WTC11 (cell line): ENCODE results near the gene PRKCB. TPM values are rescaled to one million over a fixed set of nuclear protein-coding genes. Genes with fewer than 3 reads are reported as not detected.

ENCODE experiments used
- ATAC-seq: fragments of 200-7000 bp; cut with Tn5 transposase; 2 replicates; pipeline ENCODE4 v1.10.0; 2021; ENCODE audit warnings: mild to moderate bottlenecking, moderate library complexity
- CTCF ChIA-PET: fragments of 300-600 bp; sonication (Branson Sonifier 250); formaldehyde crosslinking; loops from one replicate; lab custom pipeline; 2021; ENCODE audit warnings: antibody characterized with exemption; lab: Charles Lee
- POLR2A ChIA-PET: fragments of 350-600 bp; sonication (Branson Sonifier 250); formaldehyde crosslinking; loops from one replicate; lab custom pipeline; 2021; ENCODE audit warnings: antibody characterized with exemption; lab: Charles Lee
- DNase-seq: peaks from one replicate; pipeline ENCODE4 v3.0.0; 2021; ENCODE audit warnings: low spot score
- H3K27ac Mint-ChIP-seq: 2 replicates; pipeline ENCODE4 v1.8.0; 2021; ENCODE audit warnings: mixed read lengths
- H3K27me3 Mint-ChIP-seq: 2 replicates; pipeline ENCODE4 v1.8.0; 2021; ENCODE audit warnings: low read depth, mild to moderate bottlenecking, moderate library complexity, mixed read lengths
- H3K36me3 Mint-ChIP-seq: 2 replicates; pipeline ENCODE4 v1.8.0; 2021; ENCODE audit warnings: mixed read lengths
- H3K4me1 Mint-ChIP-seq: 2 replicates; pipeline ENCODE4 v1.8.0; 2022; ENCODE audit warnings: mixed read lengths
- H3K4me3 Mint-ChIP-seq: 2 replicates; pipeline ENCODE4 v1.8.0; 2021; ENCODE audit warnings: mild to moderate bottlenecking, moderate library complexity, mixed read lengths
- H3K9me3 Mint-ChIP-seq: 2 replicates; pipeline ENCODE4 v1.8.0; 2021; ENCODE audit warnings: mixed read lengths
- ATF2 ChIP-seq: sonication (generic); formaldehyde crosslinking; IDR thresholded peaks from 2 replicates; pipeline ENCODE4 v1.8.1; 2022; ENCODE audit warnings: low read depth, missing genetic modification reagents, borderline replicate concordance
- ATF3 ChIP-seq: sonication (generic); formaldehyde crosslinking; conservative IDR thresholded peaks from 2 replicates; pipeline ENCODE4 v1.8.1; 2022; ENCODE audit warnings: mild to moderate bottlenecking, missing genetic modification reagents
- E2F4 ChIP-seq: sonication (generic); formaldehyde crosslinking; IDR thresholded peaks from 2 replicates; pipeline ENCODE4 v1.8.1; 2022; ENCODE audit warnings: low read depth, mild to moderate bottlenecking, moderate library complexity, missing genetic modification reagents, borderline replicate concordance
- ESRRA ChIP-seq: sonication (generic); formaldehyde crosslinking; IDR thresholded peaks from 2 replicates; pipeline ENCODE4 v1.8.1; 2022; ENCODE audit warnings: mild to moderate bottlenecking, missing genetic modification reagents, borderline replicate concordance
- GABPB1 ChIP-seq: sonication (generic); formaldehyde crosslinking; IDR thresholded peaks from 2 replicates; pipeline ENCODE4 v1.8.1; 2023; ENCODE audit warnings: mild to moderate bottlenecking, missing genetic modification reagents
- NFATC4 ChIP-seq: fragments of 250-450 bp; sonication (Bioruptor Pico); IDR thresholded peaks from 2 replicates; pipeline ENCODE4 v1.9.0; 2021; ENCODE audit warnings: mild to moderate bottlenecking
- NFE2L1 ChIP-seq: sonication (generic); formaldehyde crosslinking; IDR thresholded peaks from 2 replicates; pipeline ENCODE4 v1.8.1; 2023; ENCODE audit warnings: missing genetic modification reagents
- PRRX2 ChIP-seq: fragments of 250-450 bp; sonication (Bioruptor Pico); IDR thresholded peaks from 2 replicates; pipeline ENCODE4 v1.8.0; 2021; ENCODE audit warnings: mild to moderate bottlenecking
- TEAD1 ChIP-seq: sonication (generic); formaldehyde crosslinking; IDR thresholded peaks from 2 replicates; pipeline ENCODE4 v1.8.0; 2022; ENCODE audit warnings: mild to moderate bottlenecking, missing genetic modification reagents
- ZBTB21 ChIP-seq: sonication (generic); formaldehyde crosslinking; IDR thresholded peaks from 2 replicates; pipeline ENCODE4 v1.8.1; 2023; ENCODE audit warnings: mild to moderate bottlenecking, missing genetic modification reagents, borderline replicate concordance
- ZBTB43 ChIP-seq: sonication (generic); formaldehyde crosslinking; IDR thresholded peaks from 2 replicates; pipeline ENCODE4 v1.8.1; 2023; ENCODE audit warnings: mild to moderate bottlenecking, missing genetic modification reagents
- ZMAT4 ChIP-seq: fragments of 250-450 bp; sonication (Bioruptor Pico); IDR thresholded peaks from 2 replicates; pipeline ENCODE4 v1.9.0; 2021; ENCODE audit warnings: mild to moderate bottlenecking
- ZNF138 ChIP-seq: sonication (generic); formaldehyde crosslinking; conservative IDR thresholded peaks from 2 replicates; pipeline ENCODE4 v1.8.1; 2022; ENCODE audit warnings: mild to moderate bottlenecking, moderate library complexity, missing genetic modification reagents
- ZNF423 ChIP-seq: fragments of 250-450 bp; sonication (Bioruptor Pico); IDR thresholded peaks from 2 replicates; pipeline ENCODE4 v2.1.2; 2022; ENCODE audit warnings: mild to moderate bottlenecking, moderate library complexity
- total RNA-seq: library from RNA; stranded (reverse); gene quantifications from 3 replicates; pipeline ENCODE4 v1.2.3, GENCODE V29; 2021
- TF ChIP-seq, protein P1 (sequence below): sonication (generic); formaldehyde crosslinking; IDR thresholded peaks from 2 replicates; pipeline ENCODE4 v1.8.1; 2022; ENCODE audit warnings: mild to moderate bottlenecking, moderate library complexity, missing genetic modification reagents
- TF ChIP-seq, protein P2 (sequence below): sonication (generic); formaldehyde crosslinking; IDR thresholded peaks from 2 replicates; pipeline ENCODE4 v1.8.0; 2022; ENCODE audit warnings: missing genetic modification reagents
- TF ChIP-seq, protein P3 (sequence below): fragments of 250-450 bp; sonication (Bioruptor Pico); conservative IDR thresholded peaks from 2 replicates; pipeline ENCODE4 v1.9.0; 2021; ENCODE audit warnings: mild to moderate bottlenecking

The PRKCB gene
- total RNA-seq, 1 experiment from 2014 or later: 6.9 TPM

GRCh38 chr16:24139282-24139681 is 303.5 kb downstream of the PRKCB start:
- peaks cover 13% of the 10 kb centered on the region for H3K9me3 Mint-ChIP-seq
- peak; percentile 84 for ATAC-seq

GRCh38 chr16:24140730-24141129 is 304.9 kb downstream of the PRKCB start:
- peak overlapping the region; percentile 100 for H3K27ac Mint-ChIP-seq
- H3K36me3 Mint-ChIP-seq: peaks cover 12% of the 10 kb centered on the region
- TF ChIP-seq E2F4 (CRISPR knock-in tag): no peak
- TF ChIP-seq, protein P1, sequence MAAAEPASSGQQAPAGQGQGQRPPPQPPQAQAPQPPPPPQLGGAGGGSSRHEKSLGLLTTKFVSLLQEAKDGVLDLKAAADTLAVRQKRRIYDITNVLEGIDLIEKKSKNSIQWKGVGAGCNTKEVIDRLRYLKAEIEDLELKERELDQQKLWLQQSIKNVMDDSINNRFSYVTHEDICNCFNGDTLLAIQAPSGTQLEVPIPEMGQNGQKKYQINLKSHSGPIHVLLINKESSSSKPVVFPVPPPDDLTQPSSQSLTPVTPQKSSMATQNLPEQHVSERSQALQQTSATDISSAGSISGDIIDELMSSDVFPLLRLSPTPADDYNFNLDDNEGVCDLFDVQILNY: no peak
- no peak for TF ChIP-seq ZNF138 (CRISPR knock-in tag)
- no peak for TF ChIP-seq ESRRA
- TF ChIP-seq ZBTB21 (CRISPR knock-in tag): no peak
- TF ChIP-seq, protein P2, sequence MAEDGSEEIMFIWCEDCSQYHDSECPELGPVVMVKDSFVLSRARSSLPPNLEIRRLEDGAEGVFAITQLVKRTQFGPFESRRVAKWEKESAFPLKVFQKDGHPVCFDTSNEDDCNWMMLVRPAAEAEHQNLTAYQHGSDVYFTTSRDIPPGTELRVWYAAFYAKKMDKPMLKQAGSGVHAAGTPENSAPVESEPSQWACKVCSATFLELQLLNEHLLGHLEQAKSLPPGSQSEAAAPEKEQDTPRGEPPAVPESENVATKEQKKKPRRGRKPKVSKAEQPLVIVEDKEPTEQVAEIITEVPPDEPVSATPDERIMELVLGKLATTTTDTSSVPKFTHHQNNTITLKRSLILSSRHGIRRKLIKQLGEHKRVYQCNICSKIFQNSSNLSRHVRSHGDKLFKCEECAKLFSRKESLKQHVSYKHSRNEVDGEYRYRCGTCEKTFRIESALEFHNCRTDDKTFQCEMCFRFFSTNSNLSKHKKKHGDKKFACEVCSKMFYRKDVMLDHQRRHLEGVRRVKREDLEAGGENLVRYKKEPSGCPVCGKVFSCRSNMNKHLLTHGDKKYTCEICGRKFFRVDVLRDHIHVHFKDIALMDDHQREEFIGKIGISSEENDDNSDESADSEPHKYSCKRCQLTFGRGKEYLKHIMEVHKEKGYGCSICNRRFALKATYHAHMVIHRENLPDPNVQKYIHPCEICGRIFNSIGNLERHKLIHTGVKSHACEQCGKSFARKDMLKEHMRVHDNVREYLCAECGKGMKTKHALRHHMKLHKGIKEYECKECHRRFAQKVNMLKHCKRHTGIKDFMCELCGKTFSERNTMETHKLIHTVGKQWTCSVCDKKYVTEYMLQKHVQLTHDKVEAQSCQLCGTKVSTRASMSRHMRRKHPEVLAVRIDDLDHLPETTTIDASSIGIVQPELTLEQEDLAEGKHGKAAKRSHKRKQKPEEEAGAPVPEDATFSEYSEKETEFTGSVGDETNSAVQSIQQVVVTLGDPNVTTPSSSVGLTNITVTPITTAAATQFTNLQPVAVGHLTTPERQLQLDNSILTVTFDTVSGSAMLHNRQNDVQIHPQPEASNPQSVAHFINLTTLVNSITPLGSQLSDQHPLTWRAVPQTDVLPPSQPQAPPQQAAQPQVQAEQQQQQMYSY (CRISPR knock-in tag): no peak
- TF ChIP-seq GABPB1: no peak
- TF ChIP-seq ZNF423: no peak
- TF ChIP-seq ATF3 (CRISPR knock-in tag): no peak
- TF ChIP-seq PRRX2 (CRISPR knock-in tag): no peak
- no peak for TF ChIP-seq NFATC4 (CRISPR knock-in tag)
- TF ChIP-seq, protein P3, sequence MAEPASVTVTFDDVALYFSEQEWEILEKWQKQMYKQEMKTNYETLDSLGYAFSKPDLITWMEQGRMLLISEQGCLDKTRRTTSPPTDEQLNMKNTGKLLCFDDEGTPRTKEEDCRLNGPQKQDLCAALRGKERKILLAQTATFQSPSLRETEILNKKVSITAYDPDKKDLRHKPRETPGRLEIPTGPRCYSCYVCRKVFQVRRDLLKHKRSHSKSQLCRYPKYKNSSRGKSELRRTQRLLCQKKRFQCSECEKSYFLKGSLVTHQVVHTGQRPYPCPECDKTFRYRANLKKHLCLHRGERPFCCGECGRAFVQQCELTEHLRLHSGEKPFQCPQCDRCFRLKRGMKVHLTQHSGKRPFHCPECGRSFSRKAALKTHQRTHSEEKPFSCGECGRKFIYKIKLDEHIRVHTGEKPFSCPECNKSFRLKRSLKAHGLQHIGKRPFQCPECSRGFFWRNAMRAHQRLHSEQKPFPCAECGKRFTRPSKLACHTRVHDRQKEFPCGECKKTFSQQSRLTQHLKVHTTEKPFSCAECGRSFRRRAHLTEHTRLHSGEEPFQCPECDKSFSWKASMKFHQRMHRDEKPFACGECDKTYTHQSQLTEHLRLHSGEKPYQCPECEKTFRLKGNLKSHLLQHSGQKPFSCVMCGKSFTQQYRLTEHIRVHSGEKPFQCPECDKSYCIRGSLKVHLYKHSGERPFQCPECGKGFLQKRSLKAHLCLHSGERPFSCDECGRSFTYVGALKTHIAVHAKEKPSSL: no peak
- TF ChIP-seq, all 79 proteins: peak for 0
- ATAC-seq: no peak
- CTCF ChIA-PET: no interaction called here
- no peak for DNase-seq
- Mint-ChIP-seq H3K4me1 (peaks cover 57% of the 10 kb centered on the region), H3K9me3 (peaks cover 17% of the 10 kb centered on the region), H3K27me3 (peaks cover 6% of the 10 kb centered on the region; the same call in 1 of the 2 replicates), H3K4me3 (no peak overlapping the region)
- POLR2A ChIA-PET: no interaction called here

More at GRCh38 chr16:24139282-24139681, 303.5 kb downstream of the PRKCB start:
- H3K27ac Mint-ChIP-seq: peak overlapping the region; percentile 100
- TF ChIP-seq TEAD1 (CRISPR knock-in tag) (peak; percentile 36; the same call in 1 of the 2 replicates), ZMAT4 (no peak), NFE2L1 (peak; percentile 43; the same call in 1 of the 2 replicates), ZBTB43 (CRISPR knock-in tag) (no peak), ATF2 (no peak)
- H3K36me3 Mint-ChIP-seq: peaks cover 12% of the 10 kb centered on the region
- peaks cover 64% of the 10 kb centered on the region for H3K4me1 Mint-ChIP-seq
- CTCF ChIA-PET: interaction anchor here (1.6 to 2.8 kb wide), 3 partner anchors 68 to 114 kb away, joined by 8 to 13 read pairs (median 13); no protein-coding TSS in a partner anchor
- H3K27me3 Mint-ChIP-seq: peaks cover 3% of the 10 kb centered on the region; the same call in 1 of the 2 replicates
- no peak for DNase-seq
- POLR2A ChIA-PET: no interaction called here
- peak overlapping the region; percentile 26 for H3K4me3 Mint-ChIP-seq
